Measurements from ENCODE around the gene COQ7.

Gene COQ7

DNA sequence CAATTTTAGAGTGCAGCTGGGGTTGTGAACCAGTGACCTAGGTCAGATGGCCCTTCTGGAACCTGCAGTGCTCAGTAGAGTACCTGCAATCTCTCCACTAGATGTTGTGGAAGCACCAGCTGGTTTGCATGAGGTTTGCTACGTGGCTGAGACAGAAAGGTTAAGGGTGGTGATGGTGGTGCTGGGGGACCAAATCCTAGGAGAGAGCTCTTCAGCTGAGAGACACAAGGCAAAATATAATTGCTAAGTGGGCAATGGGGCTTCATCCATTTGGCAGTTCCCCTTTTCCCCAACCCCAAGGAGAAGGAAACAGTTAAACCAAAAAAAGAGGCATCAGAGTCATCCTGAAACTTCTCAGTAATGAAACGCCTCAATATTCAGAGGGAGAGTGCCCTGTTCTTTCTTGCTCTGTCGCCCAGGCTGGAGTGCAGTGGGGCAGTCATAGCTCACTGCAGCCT, 60.3 kb downstream of the COQ7 start:
- Histone ChIP-seq H3K9me2 (replicated peaks; ENCODE audit: insufficient read depth, low read length) (no peaks in the 10 kb centered on the region), H4K20me1 (ENCODE audit: low read depth, low read length) (no peaks in the 10 kb centered on the region), H3K36me3 (ENCODE audit: low read length) (no peaks in the 10 kb centered on the region), H3K27me3 (ENCODE audit: low read length) (no peaks in the 10 kb centered on the region), H3K79me2 (ENCODE audit: insufficient read depth, low read length) (no peaks in the 10 kb centered on the region), H3K27ac (ENCODE audit: low read depth, low read length) (no peak overlapping the region), H2AFZ (ENCODE audit: low read depth, low read length, severe bottlenecking) (no peak overlapping the region), H3K4me2 (ENCODE audit: low read depth, low read length, poor library complexity, severe bottlenecking) (no peak overlapping the region), H3K9ac (ENCODE audit: low read length) (no peak overlapping the region), H3K9me3 (ENCODE audit: insufficient read depth, low read length) (no peaks in the 10 kb centered on the region), H3F3A (ENCODE audit: insufficient read depth) (no peaks in the 10 kb centered on the region), H3K4me3 (ENCODE audit: insufficient read depth, low read length, poor library complexity, severe bottlenecking) (no peak overlapping the region)
- TF ChIP-seq EZH2phosphoT487 (conservative IDR thresholded peaks at IDR 0.05; ENCODE audit: low read length): no peak
- TF ChIP-seq, protein P1, sequence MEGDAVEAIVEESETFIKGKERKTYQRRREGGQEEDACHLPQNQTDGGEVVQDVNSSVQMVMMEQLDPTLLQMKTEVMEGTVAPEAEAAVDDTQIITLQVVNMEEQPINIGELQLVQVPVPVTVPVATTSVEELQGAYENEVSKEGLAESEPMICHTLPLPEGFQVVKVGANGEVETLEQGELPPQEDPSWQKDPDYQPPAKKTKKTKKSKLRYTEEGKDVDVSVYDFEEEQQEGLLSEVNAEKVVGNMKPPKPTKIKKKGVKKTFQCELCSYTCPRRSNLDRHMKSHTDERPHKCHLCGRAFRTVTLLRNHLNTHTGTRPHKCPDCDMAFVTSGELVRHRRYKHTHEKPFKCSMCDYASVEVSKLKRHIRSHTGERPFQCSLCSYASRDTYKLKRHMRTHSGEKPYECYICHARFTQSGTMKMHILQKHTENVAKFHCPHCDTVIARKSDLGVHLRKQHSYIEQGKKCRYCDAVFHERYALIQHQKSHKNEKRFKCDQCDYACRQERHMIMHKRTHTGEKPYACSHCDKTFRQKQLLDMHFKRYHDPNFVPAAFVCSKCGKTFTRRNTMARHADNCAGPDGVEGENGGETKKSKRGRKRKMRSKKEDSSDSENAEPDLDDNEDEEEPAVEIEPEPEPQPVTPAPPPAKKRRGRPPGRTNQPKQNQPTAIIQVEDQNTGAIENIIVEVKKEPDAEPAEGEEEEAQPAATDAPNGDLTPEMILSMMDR (IDR thresholded peaks at IDR 0.05; ENCODE audit: insufficient read depth, low read length, poor library complexity, severe bottlenecking): no peak

DNA sequence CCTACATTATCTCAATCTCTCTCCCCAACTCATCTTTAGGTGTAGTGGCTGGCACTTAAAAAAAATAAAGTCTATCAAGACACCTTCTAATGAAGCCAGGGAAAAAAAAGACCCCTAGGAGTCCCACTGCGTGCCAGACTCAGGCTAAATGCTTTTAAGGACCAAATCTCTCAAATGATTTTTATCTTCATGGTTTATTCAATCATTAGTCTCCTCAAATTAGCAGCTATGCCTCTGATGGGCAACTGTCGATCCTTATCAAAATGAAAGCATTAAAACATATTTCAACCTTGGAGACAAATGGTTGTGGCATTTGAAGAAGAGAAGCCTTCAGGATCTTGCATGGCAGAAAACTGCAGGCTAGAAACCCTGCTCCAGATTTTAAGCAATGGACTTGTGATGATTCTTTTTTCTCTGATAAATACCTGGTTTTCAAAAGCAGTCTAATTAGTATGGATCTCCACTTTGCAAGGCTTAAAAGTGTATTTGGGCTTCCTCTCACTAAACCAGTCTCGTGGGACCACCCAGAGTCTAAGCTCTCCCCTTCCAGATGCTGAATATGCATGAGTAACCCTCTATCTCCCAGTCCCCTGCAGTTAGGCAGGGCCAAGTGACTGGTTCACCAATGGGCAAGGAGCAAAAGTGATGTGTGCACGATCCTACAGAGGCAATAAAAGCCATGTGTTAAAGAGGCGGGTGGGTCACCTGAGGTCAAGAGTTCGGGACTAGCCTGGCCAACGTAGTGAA, 61.2 kb downstream of the COQ7 start:
- Histone ChIP-seq H3K9me3 (ENCODE audit: insufficient read depth, low read length) (no peaks in the 10 kb centered on the region), H2AFZ (ENCODE audit: low read depth, low read length, severe bottlenecking) (no peak overlapping the region), H3K36me3 (ENCODE audit: low read length) (no peaks in the 10 kb centered on the region), H3K27me3 (ENCODE audit: low read length) (no peaks in the 10 kb centered on the region), H3K9ac (ENCODE audit: low read length) (no peak overlapping the region), H3K79me2 (ENCODE audit: insufficient read depth, low read length) (no peaks in the 10 kb centered on the region), H3F3A (ENCODE audit: insufficient read depth) (no peaks in the 10 kb centered on the region), H3K4me3 (ENCODE audit: insufficient read depth, low read length, poor library complexity, severe bottlenecking) (no peak overlapping the region), H3K9me2 (replicated peaks; ENCODE audit: insufficient read depth, low read length) (no peaks in the 10 kb centered on the region), H3K4me2 (ENCODE audit: low read depth, low read length, poor library complexity, severe bottlenecking) (no peak overlapping the region), H3K27ac (ENCODE audit: low read depth, low read length) (no peak overlapping the region), H4K20me1 (ENCODE audit: low read depth, low read length) (no peaks in the 10 kb centered on the region)
- TF ChIP-seq, protein P1 (IDR thresholded peaks at IDR 0.05; ENCODE audit: insufficient read depth, low read length, poor library complexity, severe bottlenecking): no peak
- no peak for TF ChIP-seq EZH2phosphoT487 (conservative IDR thresholded peaks at IDR 0.05; ENCODE audit: low read length)
